Measurements from ENCODE around the gene FLNC.

FLNC gene

GRCh38 chr7:128832880-128833147 is 2.6 kb downstream of the FLNC start:
- DNase-seq: no peak

GRCh38 chr7:128833148-128833945 is 3.1 kb downstream of the FLNC start:
- DNase-seq: no peak

GRCh38 chr7:128833946-128834325 is 3.7 kb downstream of the FLNC start:
- DNase-seq: no peak

GRCh38 chr7:128835231-128835751 is 5.1 kb downstream of the FLNC start:
- no peak for DNase-seq

GRCh38 chr7:128835790-128836641 is 5.8 kb downstream of the FLNC start:
- no peak for DNase-seq

- DNase-seq: no peak
Measured at GRCh38 chr7:128836729-128837348, 6.6 kb downstream of the FLNC start.

GRCh38 chr7:128837521-128837921 is 7.3 kb downstream of the FLNC start:
- no peak for DNase-seq

- no peak for DNase-seq
Measured at GRCh38 chr7:128838109-128838779, 8.0 kb downstream of the FLNC start.

- DNase-seq: no peak
Measured at GRCh38 chr7:128838981-128839731, 8.9 kb downstream of the FLNC start.

GRCh38 chr7:128839751-128840177 is 9.6 kb downstream of the FLNC start:
- no peak for DNase-seq

GRCh38 chr7:128840326-128841170 is 10.3 kb downstream of the FLNC start:
- DNase-seq: no peak

- no peak for DNase-seq
Measured at GRCh38 chr7:128841171-128841690, 11.0 kb downstream of the FLNC start.

- DNase-seq: peak; percentile 64
Measured at GRCh38 chr7:128841921-128842673, 11.9 kb downstream of the FLNC start.

- DNase-seq: no peak
Measured at GRCh38 chr7:128842674-128843641, 12.8 kb downstream of the FLNC start.

- DNase-seq: no peak
Measured at GRCh38 chr7:128843938-128844621, 13.9 kb downstream of the FLNC start.

- DNase-seq: no peak
Measured at GRCh38 chr7:128844777-128845311, 14.6 kb downstream of the FLNC start.

GRCh38 chr7:128845475-128845874 is 15.3 kb downstream of the FLNC start:
- DNase-seq: no peak

GRCh38 chr7:128845987-128846386 is 15.8 kb downstream of the FLNC start:
- no peak for DNase-seq

Data from activated T-cell treated with anti-CD3 and anti-CD28 coated beads, Interleukin-2, amount 50 U/mL, for 1 hour (primary cell).